HFFc6 (cell line): Measurements from ENCODE around the gene KANTR. TPM values are rescaled to one million over a fixed set of nuclear protein-coding genes. Genes with fewer than 3 reads are reported as not detected.

ENCODE experiments used
- DNase-seq: peaks from one replicate; pipeline ENCODE4 v3.0.0-alpha.2; 2018
- H3K27ac Mint-ChIP-seq: 2 replicates; pipeline ENCODE4 v1.8.0; 2020; ENCODE audit warnings: mild to moderate bottlenecking, mixed read lengths
- H3K27me3 Mint-ChIP-seq: 2 replicates; pipeline ENCODE4 v1.8.0; 2021; ENCODE audit warnings: mild to moderate bottlenecking, moderate library complexity, mixed read lengths; ENCODE audit not compliant: insufficient read depth
- H3K36me3 Mint-ChIP-seq: 2 replicates; pipeline ENCODE4 v1.8.0; 2021; ENCODE audit warnings: low read depth, mixed read lengths
- H3K4me1 Mint-ChIP-seq: 2 replicates; pipeline ENCODE4 v1.8.0; 2020; ENCODE audit warnings: low read depth, mixed read lengths
- H3K4me3 Mint-ChIP-seq: 2 replicates; pipeline ENCODE4 v1.8.0; 2020; ENCODE audit warnings: mild to moderate bottlenecking, moderate library complexity, mixed read lengths
- H3K9me3 Mint-ChIP-seq: 2 replicates; pipeline ENCODE4 v1.8.0; 2020; ENCODE audit warnings: mild to moderate bottlenecking, mixed read lengths
- total RNA-seq, 6 experiments: library from RNA; stranded (reverse); fragmentation: NEBNext Ultra II Directional; extraction: Animal tissue kit (Norgen Biotek cat#: 25700); gene quantifications; 2 replicates in 1 of 6; 3 replicates in 5 of 6; pipeline ENCODE4 v1.2.3, GENCODE V29; 2021
- TF ChIP-seq, protein P1 (sequence below): fragments of 200-600 bp; sonication (generic); IDR thresholded peaks from 2 replicates; pipeline ENCODE4 v1.5.0; 2021; ENCODE audit warnings: antibody characterized with exemption, mild to moderate bottlenecking

Gene KANTR
- total RNA-seq, 6 experiments from 2014 or later: 2.6 to 4.8 (median 3.2) TPM

DNA sequence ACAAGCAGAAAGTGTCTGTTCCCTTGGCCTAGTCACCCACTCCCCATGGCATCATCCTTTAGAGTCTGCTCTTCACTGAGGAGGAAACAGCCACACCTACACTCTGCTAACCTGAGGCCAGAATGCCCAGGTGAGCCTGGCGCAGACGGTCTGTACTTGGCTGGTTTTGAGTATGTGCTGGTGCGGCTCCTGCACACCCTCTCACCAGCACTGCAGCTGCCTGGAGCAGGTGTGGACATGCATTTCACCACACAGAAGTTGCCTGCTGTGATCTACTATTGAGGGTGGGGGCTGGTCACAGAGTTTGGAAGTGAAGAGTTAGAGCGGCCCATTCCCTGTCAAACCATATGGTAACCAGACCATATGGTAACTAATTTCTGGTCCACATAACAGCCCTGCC, 39.5 kb downstream of the KANTR start:
- TF ChIP-seq, protein P1, sequence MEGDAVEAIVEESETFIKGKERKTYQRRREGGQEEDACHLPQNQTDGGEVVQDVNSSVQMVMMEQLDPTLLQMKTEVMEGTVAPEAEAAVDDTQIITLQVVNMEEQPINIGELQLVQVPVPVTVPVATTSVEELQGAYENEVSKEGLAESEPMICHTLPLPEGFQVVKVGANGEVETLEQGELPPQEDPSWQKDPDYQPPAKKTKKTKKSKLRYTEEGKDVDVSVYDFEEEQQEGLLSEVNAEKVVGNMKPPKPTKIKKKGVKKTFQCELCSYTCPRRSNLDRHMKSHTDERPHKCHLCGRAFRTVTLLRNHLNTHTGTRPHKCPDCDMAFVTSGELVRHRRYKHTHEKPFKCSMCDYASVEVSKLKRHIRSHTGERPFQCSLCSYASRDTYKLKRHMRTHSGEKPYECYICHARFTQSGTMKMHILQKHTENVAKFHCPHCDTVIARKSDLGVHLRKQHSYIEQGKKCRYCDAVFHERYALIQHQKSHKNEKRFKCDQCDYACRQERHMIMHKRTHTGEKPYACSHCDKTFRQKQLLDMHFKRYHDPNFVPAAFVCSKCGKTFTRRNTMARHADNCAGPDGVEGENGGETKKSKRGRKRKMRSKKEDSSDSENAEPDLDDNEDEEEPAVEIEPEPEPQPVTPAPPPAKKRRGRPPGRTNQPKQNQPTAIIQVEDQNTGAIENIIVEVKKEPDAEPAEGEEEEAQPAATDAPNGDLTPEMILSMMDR: no peak
- Mint-ChIP-seq H3K27me3 (no peaks in the 10 kb centered on the region), H3K36me3 (no peaks in the 10 kb centered on the region), H3K9me3 (no peaks in the 10 kb centered on the region), H3K4me1 (peaks cover 11% of the 10 kb centered on the region), H3K27ac (no peak overlapping the region), H3K4me3 (no peak overlapping the region)
- DNase-seq: no peak

DNA sequence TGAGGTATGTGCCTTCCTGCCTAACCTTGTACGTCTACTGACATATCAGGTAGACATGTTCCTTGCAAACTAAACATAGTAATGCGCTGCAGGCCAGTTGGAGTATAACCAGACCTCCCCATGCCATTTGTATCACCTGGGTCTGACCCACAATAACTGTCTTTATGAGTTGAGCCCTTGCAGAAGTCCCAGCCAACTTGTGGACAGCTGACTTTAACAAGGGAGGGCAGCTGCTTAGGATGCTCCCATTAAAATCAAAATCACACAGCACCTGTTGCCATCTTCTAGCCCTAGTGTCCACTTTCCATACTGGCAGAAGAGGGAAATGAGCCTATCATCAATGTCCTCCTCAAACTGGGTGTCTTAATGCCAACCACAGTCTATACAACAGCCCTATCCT, 41.6 kb downstream of the KANTR start:
- H3K36me3 Mint-ChIP-seq: no peaks in the 10 kb centered on the region
- DNase-seq: no peak
- TF ChIP-seq, protein P1: no peak
- no peak overlapping the region for H3K4me3 Mint-ChIP-seq
- H3K4me1 Mint-ChIP-seq: no peaks in the 10 kb centered on the region
- H3K27ac Mint-ChIP-seq: no peak overlapping the region
- no peaks in the 10 kb centered on the region for H3K9me3 Mint-ChIP-seq
- H3K27me3 Mint-ChIP-seq: no peaks in the 10 kb centered on the region; the same call in 1 of the 2 replicates

DNA sequence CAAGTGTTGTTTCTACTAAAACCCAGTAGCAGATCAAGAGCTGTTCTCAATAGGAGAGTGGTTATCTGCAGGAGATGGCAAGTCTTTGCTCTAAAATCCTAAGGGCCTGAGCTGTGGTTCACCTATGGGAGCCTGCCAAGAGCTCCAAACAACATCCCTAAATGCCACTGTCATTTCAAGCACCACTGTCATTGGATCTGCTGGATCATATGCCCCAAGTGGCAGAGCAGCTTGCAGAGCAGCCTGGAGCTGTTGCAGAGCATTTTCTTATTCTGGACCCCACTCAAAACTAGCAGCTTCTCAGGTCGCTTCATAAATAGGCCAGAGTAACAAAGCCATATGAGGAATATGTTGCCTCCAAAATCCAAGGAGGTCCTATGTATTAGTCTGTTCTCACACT, 59.6 kb downstream of the KANTR start:
- no peak overlapping the region for H3K4me3 Mint-ChIP-seq
- no peaks in the 10 kb centered on the region for H3K4me1 Mint-ChIP-seq
- TF ChIP-seq, protein P1: no peak
- no peaks in the 10 kb centered on the region for H3K27me3 Mint-ChIP-seq
- DNase-seq: no peak
- H3K36me3 Mint-ChIP-seq: peaks cover 7% of the 10 kb centered on the region; the same call in 1 of the 2 replicates
- H3K9me3 Mint-ChIP-seq: no peaks in the 10 kb centered on the region
- H3K27ac Mint-ChIP-seq: no peak overlapping the region

DNA sequence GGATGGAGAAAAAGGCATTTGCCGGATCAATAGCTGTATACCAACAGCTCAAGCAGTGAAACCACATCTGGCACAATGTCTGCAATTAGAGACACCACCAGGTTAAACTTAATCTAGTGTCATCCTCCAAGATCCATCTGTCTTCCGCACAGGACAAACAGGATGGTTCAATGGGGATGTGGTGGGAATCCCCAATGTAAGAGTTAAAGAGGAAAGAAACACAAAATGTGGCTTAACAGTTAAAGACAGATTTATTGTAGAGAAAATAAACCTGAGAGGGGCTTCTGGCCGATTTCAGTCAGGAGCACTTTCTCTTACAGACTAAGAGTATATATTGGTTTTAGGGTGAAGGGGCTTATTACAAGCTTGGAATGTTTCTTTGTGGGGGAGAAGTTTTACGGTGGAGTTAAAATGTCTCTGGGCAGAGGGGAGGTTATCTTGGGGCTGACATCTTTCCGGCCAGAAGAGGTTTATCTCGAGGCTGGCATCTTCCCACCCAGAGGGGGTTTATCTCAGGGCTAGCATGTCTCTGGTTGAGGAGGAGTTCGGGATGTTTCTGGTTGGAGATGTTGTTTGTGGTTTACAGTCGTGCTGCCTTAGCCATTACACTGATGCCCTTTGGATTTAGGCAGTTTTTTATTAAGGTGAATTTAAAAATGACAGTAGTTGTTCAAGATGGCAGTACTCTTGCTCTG, 61.7 kb downstream of the KANTR start:
- Mint-ChIP-seq H3K4me1 (peaks cover 11% of the 10 kb centered on the region), H3K9me3 (no peaks in the 10 kb centered on the region), H3K4me3 (no peak overlapping the region), H3K27me3 (no peaks in the 10 kb centered on the region), H3K36me3 (peaks cover 7% of the 10 kb centered on the region; the same call in 1 of the 2 replicates), H3K27ac (no peak overlapping the region)
- TF ChIP-seq, protein P1: no peak
- no peak for DNase-seq

DNA sequence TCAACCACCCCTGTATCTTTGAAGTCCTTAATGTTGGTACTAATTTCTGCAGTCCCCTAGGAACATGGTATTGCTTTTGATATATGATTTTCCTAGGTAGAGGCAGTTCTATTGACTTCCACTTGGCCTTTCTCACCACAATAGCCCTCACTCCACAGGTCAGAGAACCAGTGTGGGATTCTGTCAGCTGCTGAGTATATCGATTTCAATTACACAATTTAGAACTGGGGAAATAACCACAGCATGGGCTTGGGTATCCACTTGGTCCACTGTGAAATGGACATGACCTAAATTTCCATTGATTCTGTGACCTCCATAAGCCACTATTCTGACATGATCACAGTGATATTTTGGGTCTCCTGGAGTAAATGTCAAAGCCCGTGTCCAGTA, 62.3 kb downstream of the KANTR start:
- H3K4me1 Mint-ChIP-seq: peaks cover 15% of the 10 kb centered on the region
- TF ChIP-seq, protein P1: no peak
- no peak overlapping the region for H3K27ac Mint-ChIP-seq
- no peak overlapping the region for H3K4me3 Mint-ChIP-seq
- no peaks in the 10 kb centered on the region for H3K9me3 Mint-ChIP-seq
- DNase-seq: no peak
- H3K36me3 Mint-ChIP-seq: peaks cover 7% of the 10 kb centered on the region; the same call in 1 of the 2 replicates
- H3K27me3 Mint-ChIP-seq: no peaks in the 10 kb centered on the region
